Loucy (cell line): ENCODE data around the gene MUSK.

Source experiments
- H2AFZ ChIP-seq: fragments of 200-600 bp; sonication (generic); 2 replicates; pipeline ENCODE4 v1.6.0; 2016; ENCODE audit warnings: antibody characterized with exemption, mild to moderate bottlenecking, low read length, moderate library complexity
- H3F3A ChIP-seq: fragments of 200-600 bp; 2 replicates; pipeline ENCODE4 v1.6.0; 2016; ENCODE audit warnings: antibody characterized with exemption, low read depth, mild to moderate bottlenecking
- H3K27me3 ChIP-seq: fragments of 200-600 bp; sonication (generic); 2 replicates; pipeline ENCODE4 v1.6.1; 2014; ENCODE audit warnings: low read length, mild to moderate bottlenecking; ENCODE audit not compliant: insufficient read depth, poor library complexity, severe bottlenecking
- H3K36me3 ChIP-seq: fragments of 200-600 bp; sonication (generic); 2 replicates; pipeline ENCODE4 v1.6.1; 2016; ENCODE audit warnings: low read length; ENCODE audit not compliant: insufficient read depth
- H3K4me1 ChIP-seq: fragments of 200-600 bp; sonication (generic); 2 replicates; pipeline ENCODE4 v1.5.1; 2014; ENCODE audit warnings: low read length, mild to moderate bottlenecking; ENCODE audit not compliant: insufficient read depth, poor library complexity, severe bottlenecking
- H3K4me2 ChIP-seq: fragments of 200-600 bp; sonication (generic); 2 replicates; pipeline ENCODE4 v1.6.0; 2014; ENCODE audit warnings: antibody characterized with exemption, low read length, low read depth, mild to moderate bottlenecking; ENCODE audit not compliant: poor library complexity, severe bottlenecking
- H3K4me3 ChIP-seq: fragments of 200-600 bp; sonication (generic); 2 replicates; pipeline ENCODE4 v1.5.1; 2014; ENCODE audit warnings: low read length, mild to moderate bottlenecking, mixed read lengths; ENCODE audit not compliant: poor library complexity, severe bottlenecking
- H3K79me2 ChIP-seq: fragments of 200-600 bp; sonication (generic); 2 replicates; pipeline ENCODE4 v1.6.1; 2014; ENCODE audit warnings: low read length; ENCODE audit not compliant: insufficient read depth
- H3K9ac ChIP-seq: fragments of 200-600 bp; sonication (generic); 2 replicates; pipeline ENCODE4 v1.6.0; 2014; ENCODE audit warnings: mild to moderate bottlenecking, low read depth, low read length, moderate library complexity; ENCODE audit not compliant: poor library complexity, severe bottlenecking
- H3K9me2 ChIP-seq: fragments of 200-600 bp; sonication (generic); replicated peaks from 2 replicates; pipeline ENCODE4 v1.6.1; 2016; ENCODE audit warnings: low read depth, low read length, mixed read lengths
- H3K9me3 ChIP-seq: fragments of 200-600 bp; sonication (generic); 2 replicates; pipeline ENCODE4 v1.6.1; 2014; ENCODE audit warnings: mild to moderate bottlenecking, antibody characterized with exemption, low read length, low read depth; ENCODE audit not compliant: insufficient read depth
- H4K20me1 ChIP-seq: fragments of 200-600 bp; sonication (generic); 2 replicates; pipeline ENCODE4 v1.6.0; 2014; ENCODE audit warnings: antibody characterized with exemption, low read length, mild to moderate bottlenecking; ENCODE audit not compliant: insufficient read depth, poor library complexity, severe bottlenecking
- EZH2phosphoT487 ChIP-seq: fragments of 200-600 bp; IDR thresholded peaks from 2 replicates; pipeline ENCODE4 v1.6.1; 2018; ENCODE audit warnings: antibody characterized with exemption, mild to moderate bottlenecking, moderate library complexity, borderline replicate concordance
- TF ChIP-seq, protein P1 (sequence below): fragments of 200-600 bp; sonication (generic); conservative IDR thresholded peaks from 2 replicates; pipeline ENCODE4 v1.5.1; 2014; ENCODE audit warnings: mild to moderate bottlenecking, antibody characterized with exemption, low read length

MUSK gene

DNA sequence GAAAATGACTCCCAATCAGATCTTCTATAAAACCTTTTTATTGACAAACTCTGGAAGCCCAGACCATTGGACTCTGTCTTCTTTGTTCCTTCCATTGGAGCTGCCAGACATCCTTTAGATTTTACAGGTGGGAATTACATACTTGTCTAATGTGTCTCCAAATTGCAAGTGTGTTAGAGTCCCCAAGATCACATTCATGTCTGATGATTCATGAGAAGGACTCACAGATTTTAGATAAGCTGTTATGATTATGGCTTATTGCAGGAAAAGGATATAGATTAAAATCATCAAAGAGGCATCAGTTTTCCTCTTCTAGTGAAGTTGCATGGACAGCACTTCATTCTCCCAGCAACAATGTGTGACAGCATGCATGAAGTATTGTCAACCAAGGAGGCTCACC, 70.4 kb downstream of the MUSK start:
- Histone ChIP-seq H3K36me3 (no peaks in the 10 kb centered on the region), H3K9me2 (no peaks in the 10 kb centered on the region), H4K20me1 (no peaks in the 10 kb centered on the region), H3K27me3 (no peaks in the 10 kb centered on the region), H3K4me2 (no peak overlapping the region), H3K9me3 (no peaks in the 10 kb centered on the region), H3K4me1 (no peaks in the 10 kb centered on the region), H3F3A (no peaks in the 10 kb centered on the region), H3K9ac (no peak overlapping the region), H2AFZ (no peak overlapping the region), H3K4me3 (no peak overlapping the region), H3K79me2 (no peaks in the 10 kb centered on the region)
- TF ChIP-seq, protein P1, sequence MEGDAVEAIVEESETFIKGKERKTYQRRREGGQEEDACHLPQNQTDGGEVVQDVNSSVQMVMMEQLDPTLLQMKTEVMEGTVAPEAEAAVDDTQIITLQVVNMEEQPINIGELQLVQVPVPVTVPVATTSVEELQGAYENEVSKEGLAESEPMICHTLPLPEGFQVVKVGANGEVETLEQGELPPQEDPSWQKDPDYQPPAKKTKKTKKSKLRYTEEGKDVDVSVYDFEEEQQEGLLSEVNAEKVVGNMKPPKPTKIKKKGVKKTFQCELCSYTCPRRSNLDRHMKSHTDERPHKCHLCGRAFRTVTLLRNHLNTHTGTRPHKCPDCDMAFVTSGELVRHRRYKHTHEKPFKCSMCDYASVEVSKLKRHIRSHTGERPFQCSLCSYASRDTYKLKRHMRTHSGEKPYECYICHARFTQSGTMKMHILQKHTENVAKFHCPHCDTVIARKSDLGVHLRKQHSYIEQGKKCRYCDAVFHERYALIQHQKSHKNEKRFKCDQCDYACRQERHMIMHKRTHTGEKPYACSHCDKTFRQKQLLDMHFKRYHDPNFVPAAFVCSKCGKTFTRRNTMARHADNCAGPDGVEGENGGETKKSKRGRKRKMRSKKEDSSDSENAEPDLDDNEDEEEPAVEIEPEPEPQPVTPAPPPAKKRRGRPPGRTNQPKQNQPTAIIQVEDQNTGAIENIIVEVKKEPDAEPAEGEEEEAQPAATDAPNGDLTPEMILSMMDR = no peak
- no peak for TF ChIP-seq EZH2phosphoT487

DNA sequence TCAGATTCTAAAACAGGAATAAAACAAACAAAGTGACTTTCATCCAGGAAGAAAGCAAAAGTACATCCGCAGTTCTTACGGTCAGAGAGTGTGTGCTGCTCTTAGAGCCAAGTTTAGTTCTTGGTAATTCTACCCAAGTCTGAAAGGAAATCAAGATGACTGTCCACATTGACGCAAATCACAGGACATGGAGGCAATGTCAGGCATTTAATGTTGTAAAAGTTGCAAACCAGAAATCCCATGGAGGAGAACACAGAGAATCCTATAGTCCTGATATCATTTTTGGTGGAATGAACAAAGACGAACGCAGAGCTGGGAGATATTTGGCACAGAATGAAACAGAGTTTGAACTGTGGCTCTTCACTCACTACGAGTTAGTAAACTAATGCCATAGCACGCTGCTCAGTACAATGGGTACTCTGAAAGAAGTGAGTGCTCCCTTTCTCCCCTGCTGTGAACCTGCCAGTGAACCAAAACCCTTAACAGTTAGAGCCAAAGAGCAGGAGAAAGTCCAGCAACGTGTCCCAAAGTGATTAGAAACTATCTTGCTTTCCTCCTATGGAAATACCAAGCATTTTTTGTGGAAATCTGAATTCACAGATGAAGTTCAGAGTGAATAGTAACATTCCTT, 74.3 kb downstream of the MUSK start:
- no peaks in the 10 kb centered on the region for H3K27me3 ChIP-seq
- H3F3A ChIP-seq = no peaks in the 10 kb centered on the region
- no peaks in the 10 kb centered on the region for H3K4me1 ChIP-seq
- H3K36me3 ChIP-seq = no peaks in the 10 kb centered on the region
- H3K9ac ChIP-seq = no peak overlapping the region
- no peaks in the 10 kb centered on the region for H3K9me3 ChIP-seq
- no peak overlapping the region for H2AFZ ChIP-seq
- TF ChIP-seq, protein P1 = no peak
- no peak for TF ChIP-seq EZH2phosphoT487
- no peaks in the 10 kb centered on the region for H4K20me1 ChIP-seq
- H3K4me2 ChIP-seq = no peak overlapping the region
- no peaks in the 10 kb centered on the region for H3K79me2 ChIP-seq
- no peak overlapping the region for H3K4me3 ChIP-seq
- no peaks in the 10 kb centered on the region for H3K9me2 ChIP-seq

DNA sequence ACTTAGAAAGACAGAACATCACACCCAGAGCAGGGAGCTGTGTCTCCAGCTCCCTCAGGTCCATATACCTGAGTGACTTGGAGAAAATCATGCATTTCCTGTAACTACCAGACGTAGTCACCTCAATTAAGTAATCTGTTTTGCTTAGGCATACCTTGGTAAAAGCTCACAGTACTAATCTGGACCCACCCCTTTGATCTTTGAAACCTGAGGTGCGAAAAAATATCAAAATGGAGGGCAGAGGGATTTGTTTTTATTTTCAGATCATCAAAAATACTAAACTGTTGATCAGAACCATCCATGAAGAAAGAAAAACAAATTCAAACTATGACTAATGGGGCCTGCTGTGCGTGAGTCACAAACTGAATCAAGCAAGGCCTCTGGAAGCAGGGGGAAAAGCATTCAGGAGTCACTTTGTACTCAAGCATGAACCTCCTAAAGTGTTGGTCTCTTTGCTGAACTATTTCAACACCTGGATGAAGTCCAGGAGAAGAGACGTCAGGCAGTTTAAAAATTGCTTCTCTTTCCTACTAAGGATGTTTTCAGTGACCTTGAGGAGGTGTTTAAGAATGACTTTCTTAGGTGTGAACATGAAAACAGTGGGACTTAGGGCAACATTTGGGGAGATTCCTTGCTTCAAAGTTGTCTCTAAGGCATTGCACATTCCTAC, 76.3 kb downstream of the MUSK start:
- H3K79me2 ChIP-seq = no peaks in the 10 kb centered on the region
- H3K9me2 ChIP-seq = no peaks in the 10 kb centered on the region
- H3K27me3 ChIP-seq = no peaks in the 10 kb centered on the region
- no peaks in the 10 kb centered on the region for H4K20me1 ChIP-seq
- no peak overlapping the region for H3K9ac ChIP-seq
- no peak overlapping the region for H2AFZ ChIP-seq
- H3K9me3 ChIP-seq = no peaks in the 10 kb centered on the region
- H3K36me3 ChIP-seq = no peaks in the 10 kb centered on the region
- no peak for TF ChIP-seq EZH2phosphoT487
- TF ChIP-seq, protein P1 = no peak
- no peaks in the 10 kb centered on the region for H3K4me1 ChIP-seq
- H3F3A ChIP-seq = no peaks in the 10 kb centered on the region
- H3K4me3 ChIP-seq = no peak overlapping the region
- H3K4me2 ChIP-seq = no peak overlapping the region
